ENCODE data around the gene ATXN2. TPM values are rescaled to one million over a fixed set of nuclear protein-coding genes. Genes with fewer than 3 reads are reported as not detected.
"Not testable (repeated sequence)": the region's sequence is repeated elsewhere in the genome, so short reads cannot be mapped to it uniquely, and the experiment has no call there.

ATXN2 gene
- total RNA-seq, 1 donor from 2014 or later: 12.3 TPM

GRCh38 chr12:111573476-111573875 lies 25.6 kb downstream of the ATXN2 start:
- DNase-seq (ENCODE audit: low read depth, low spot score): no peak

- DNase-seq (ENCODE audit: low read depth, low spot score): peak; percentile 52
Observed at GRCh38 chr12:111570084-111570961, 28.8 kb downstream of the ATXN2 start.

- no peak for DNase-seq (ENCODE audit: low read depth, low spot score)
Observed at GRCh38 chr12:111569363-111570083, 29.6 kb downstream of the ATXN2 start.

GRCh38 chr12:111560844-111561243 lies 38.3 kb downstream of the ATXN2 start:
- DNase-seq (ENCODE audit: low read depth, low spot score): not testable (repeated sequence)

GRCh38 chr12:111558107-111558376 lies 41.1 kb downstream of the ATXN2 start:
- DNase-seq (ENCODE audit: low read depth, low spot score): no peak

GRCh38 chr12:111557271-111558106 lies 41.6 kb downstream of the ATXN2 start:
- DNase-seq (ENCODE audit: low read depth, low spot score): no peak

- no peak for DNase-seq (ENCODE audit: low read depth, low spot score)
Observed at GRCh38 chr12:111556676-111557075, 42.4 kb downstream of the ATXN2 start.

- not testable (repeated sequence) for DNase-seq (ENCODE audit: low read depth, low spot score)
Observed at GRCh38 chr12:111555313-111555712, 43.8 kb downstream of the ATXN2 start.

GRCh38 chr12:111546758-111547383 lies 52.2 kb downstream of the ATXN2 start:
- DNase-seq (ENCODE audit: low read depth, low spot score): no peak

- DNase-seq (ENCODE audit: low read depth, low spot score): no peak
Observed at GRCh38 chr12:111546171-111546570, 52.9 kb downstream of the ATXN2 start.

GRCh38 chr12:111544032-111544431 lies 55.1 kb downstream of the ATXN2 start:
- DNase-seq (ENCODE audit: low read depth, low spot score): no peak

- no peak for DNase-seq (ENCODE audit: low read depth, low spot score)
Observed at GRCh38 chr12:111532751-111533150, 66.4 kb downstream of the ATXN2 start.

- peak; percentile 27 for DNase-seq (ENCODE audit: low read depth, low spot score)
Observed at GRCh38 chr12:111529424-111530368, 69.4 kb downstream of the ATXN2 start.

GRCh38 chr12:111523587-111524167 lies 75.4 kb downstream of the ATXN2 start:
- DNase-seq (ENCODE audit: low read depth, low spot score): no peak

- no peak for DNase-seq (ENCODE audit: low read depth, low spot score)
Observed at GRCh38 chr12:111521801-111522200, 77.3 kb downstream of the ATXN2 start.

- no peak for DNase-seq (ENCODE audit: low read depth, low spot score)
Observed at GRCh38 chr12:111519937-111520336, 79.2 kb downstream of the ATXN2 start.

- no peak for DNase-seq (ENCODE audit: low read depth, low spot score)
Observed at GRCh38 chr12:111519083-111519482, 80.0 kb downstream of the ATXN2 start.

- not testable (repeated sequence) for DNase-seq (ENCODE audit: low read depth, low spot score)
Observed at GRCh38 chr12:111507719-111508118, 91.4 kb downstream of the ATXN2 start.

- not testable (repeated sequence) for DNase-seq (ENCODE audit: low read depth, low spot score)
Observed at GRCh38 chr12:111507258-111507657, 91.9 kb downstream of the ATXN2 start.

- no peak for DNase-seq (ENCODE audit: low read depth, low spot score)
Observed at GRCh38 chr12:111506260-111506659, 92.9 kb downstream of the ATXN2 start.
